Cardiac muscle cell (in vitro differentiated cells and primary cell): ENCODE results near the gene PRKG1. TPM values are rescaled to one million over a fixed set of nuclear protein-coding genes. Genes with fewer than 3 reads are reported as not detected.

Source experiments
- DNase-seq, 2 donors: peaks; one replicate each; pipeline versions ENCODE4 v3.0.0 to v3.0.0-alpha.2; 2010 to 2017; ENCODE audit warnings: low read depth in 1 of 2, low spot score in 1 of 2
- H3K27ac ChIP-seq: fragments of 200-600 bp; sonication (generic); 2 replicates; pipeline ENCODE4 v1.5.1; 2016
- H3K27me3 ChIP-seq: fragments of 200-600 bp; sonication (generic); 2 replicates; pipeline ENCODE4 v1.6.0; 2016; ENCODE audit warnings: control low read depth
- H3K36me3 ChIP-seq: fragments of 200-600 bp; sonication (generic); 2 replicates; pipeline ENCODE4 v1.5.1; 2016; ENCODE audit warnings: control low read depth
- H3K4me1 ChIP-seq: fragments of 200-600 bp; sonication (generic); 2 replicates; pipeline ENCODE4 v1.8.1; 2017; ENCODE audit warnings: low read depth, mild to moderate bottlenecking, mixed run types
- H3K4me3 ChIP-seq: fragments of 200-600 bp; sonication (generic); 2 replicates; pipeline ENCODE4 v1.5.1; 2016; ENCODE audit warnings: mild to moderate bottlenecking
- H3K9me3 ChIP-seq: fragments of 200-600 bp; sonication (generic); 2 replicates; pipeline ENCODE4 v1.5.1; 2017; ENCODE audit warnings: low read depth, mild to moderate bottlenecking, control low read depth
- CTCF ChIP-seq: IDR thresholded peaks from 2 replicates; pipeline ENCODE4 v1.5.1; 2012; ENCODE audit warnings: low read depth, mild to moderate bottlenecking, low read length
- polyA plus RNA-seq: library from polyadenylated mRNA; unstranded; fragments of >200 nt; fragmentation: Nextera tagmentation; extraction: Ambion mirVana; gene quantifications from 2 replicates; pipeline ENCODE4 v1.2.1, GENCODE V29; 2016
- total RNA-seq: library from RNA; depleted of rRNA; stranded (reverse); fragments of >200 nt; gene quantifications from 2 replicates; pipeline ENCODE4 v1.2.3, GENCODE V29; 2016

The PRKG1 gene
- total and polyA plus RNA-seq, 2 experiments from 2014 or later, result 2.9 to 13.3 TPM

DNA sequence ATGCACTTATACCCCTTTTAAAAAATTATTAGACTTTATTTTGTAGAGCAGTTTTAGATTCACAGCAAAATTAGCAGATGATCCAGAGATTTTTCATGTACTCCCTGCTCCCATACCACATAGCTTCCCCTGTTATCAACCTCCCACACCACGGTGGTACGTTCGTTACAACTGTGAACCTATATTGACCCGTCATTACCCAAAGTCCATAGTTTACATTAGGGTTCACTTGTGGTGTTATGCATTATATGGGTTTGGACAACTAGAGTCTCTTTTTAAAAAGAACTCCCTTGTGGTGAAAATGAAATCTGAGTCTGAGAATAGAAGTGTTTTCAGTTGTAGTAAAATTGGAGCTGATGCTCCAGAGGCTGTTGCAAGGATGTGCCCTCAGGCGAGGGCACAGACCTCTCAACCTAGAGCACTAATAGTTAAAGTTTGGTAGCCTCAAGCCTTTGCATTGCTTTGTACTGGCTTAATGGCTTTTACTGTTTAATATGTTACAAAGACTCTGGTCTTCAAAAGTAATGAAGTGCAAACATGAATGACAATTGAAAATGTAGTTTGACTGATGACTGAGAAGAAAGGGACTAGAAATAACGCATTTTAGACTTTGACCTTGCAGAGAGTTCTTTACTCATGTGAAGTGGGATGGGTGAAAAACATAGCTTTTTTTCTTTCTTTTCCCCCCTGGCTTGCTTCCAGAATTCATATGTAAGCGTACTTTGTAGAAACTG, 655.7 kb downstream of the PRKG1 start:
- H3K36me3 ChIP-seq, result no peaks in the 10 kb centered on the region
- H3K27me3 ChIP-seq, result no peaks in the 10 kb centered on the region
- no peaks in the 10 kb centered on the region for H3K4me1 ChIP-seq
- H3K27ac ChIP-seq, result no peak overlapping the region
- H3K4me3 ChIP-seq, result no peak overlapping the region
- no peak for TF ChIP-seq CTCF
- H3K9me3 ChIP-seq, result no peaks in the 10 kb centered on the region
- DNase-seq, result no peak

DNA sequence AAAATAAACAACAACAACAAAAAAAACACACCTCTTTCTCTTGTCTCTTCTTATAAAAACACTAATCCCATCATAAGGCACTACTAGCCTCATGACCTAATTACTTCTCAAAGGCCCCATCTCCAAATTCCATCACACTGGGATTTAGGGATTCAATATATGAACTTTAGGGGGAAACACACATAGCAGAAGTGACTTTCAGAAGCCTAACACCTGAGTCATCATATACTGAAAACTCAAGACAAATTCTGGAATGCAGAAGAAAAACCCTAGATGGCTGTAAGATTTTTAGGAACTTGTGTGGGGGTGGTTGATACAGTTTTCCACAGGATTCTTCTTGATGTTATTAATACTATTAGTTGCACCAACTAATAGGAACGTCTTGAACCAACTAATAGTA, 658.8 kb downstream of the PRKG1 start:
- H3K4me1 ChIP-seq, result no peaks in the 10 kb centered on the region
- H3K27ac ChIP-seq, result no peak overlapping the region
- TF ChIP-seq CTCF, result no peak
- H3K36me3 ChIP-seq, result no peaks in the 10 kb centered on the region
- H3K9me3 ChIP-seq, result no peaks in the 10 kb centered on the region
- H3K27me3 ChIP-seq, result no peaks in the 10 kb centered on the region
- no peak overlapping the region for H3K4me3 ChIP-seq
- DNase-seq, result peak in 1 of 2 donors; percentile 24

DNA sequence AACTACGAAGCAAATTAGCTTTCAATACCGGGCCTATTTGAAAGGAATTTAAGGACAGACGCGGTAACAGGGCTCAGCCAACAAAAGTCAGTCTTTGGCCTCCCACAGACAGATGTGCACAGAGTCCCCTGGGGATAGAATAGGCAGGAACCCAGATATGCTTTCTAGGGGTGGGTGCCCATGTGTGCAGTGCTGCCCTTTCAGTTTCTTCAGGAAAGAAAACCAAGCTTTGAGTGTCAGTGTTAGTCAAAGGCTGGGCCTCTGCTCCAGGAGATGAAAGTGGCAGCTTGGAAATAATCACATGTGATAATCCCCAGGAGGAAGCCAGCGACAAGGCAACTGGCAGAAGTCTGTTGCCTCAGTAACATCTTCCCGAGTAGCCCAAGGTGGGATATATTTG, 668.9 kb downstream of the PRKG1 start:
- no peaks in the 10 kb centered on the region for H3K27me3 ChIP-seq
- H3K36me3 ChIP-seq, result no peaks in the 10 kb centered on the region
- DNase-seq, result peak in 1 of 2 donors; percentile 18
- no peaks in the 10 kb centered on the region for H3K4me1 ChIP-seq
- no peak overlapping the region for H3K27ac ChIP-seq
- no peak for TF ChIP-seq CTCF
- no peak overlapping the region for H3K4me3 ChIP-seq
- H3K9me3 ChIP-seq, result no peaks in the 10 kb centered on the region

DNA sequence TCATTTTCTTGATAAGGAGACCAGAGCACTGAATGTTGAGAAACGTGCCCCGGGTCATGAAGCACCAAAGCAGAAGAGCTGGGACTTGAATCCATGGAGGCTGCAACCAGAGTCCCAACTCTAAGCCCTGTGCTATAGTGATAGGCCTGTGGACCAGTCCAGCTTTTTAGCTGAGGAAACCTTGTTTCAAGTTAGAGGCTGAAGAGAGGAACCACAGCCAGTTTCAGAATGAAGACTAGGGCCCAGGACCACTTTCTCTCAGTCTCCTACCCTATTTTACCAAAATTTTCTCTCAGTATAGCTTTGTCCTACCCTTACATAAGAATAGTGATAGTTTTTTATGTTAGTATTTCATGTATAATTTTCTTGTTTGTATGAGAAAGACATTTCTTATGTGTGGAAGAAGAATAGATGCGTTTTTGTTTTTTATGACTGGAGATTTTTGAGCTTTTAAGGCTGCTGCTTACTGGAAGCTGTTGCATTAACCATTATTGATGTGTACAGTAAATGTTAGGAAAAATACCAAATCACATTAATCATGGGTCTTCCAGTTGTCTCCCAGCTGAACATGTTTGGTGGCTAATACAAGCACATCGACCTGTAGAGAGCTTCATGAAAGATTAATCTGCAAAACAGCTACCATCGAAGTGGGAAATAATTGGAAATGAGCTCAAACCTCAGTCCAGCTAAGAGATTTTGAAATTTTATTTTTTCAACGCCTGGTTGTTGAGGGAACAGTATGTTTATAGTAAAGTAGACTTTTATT, 670.1 kb downstream of the PRKG1 start:
- Histone ChIP-seq H3K4me3 (no peak overlapping the region), H3K36me3 (no peaks in the 10 kb centered on the region), H3K27ac (no peak overlapping the region), H3K9me3 (no peaks in the 10 kb centered on the region), H3K27me3 (no peaks in the 10 kb centered on the region), H3K4me1 (no peaks in the 10 kb centered on the region)
- TF ChIP-seq CTCF, result no peak
- no peak for DNase-seq

GRCh38 chr10:51745397-51745796, 671.1 kb downstream of the PRKG1 start:
- no peaks in the 10 kb centered on the region for H3K4me1 ChIP-seq
- H3K27ac ChIP-seq, result no peak overlapping the region
- no peak for DNase-seq
- H3K4me3 ChIP-seq, result no peak overlapping the region
- H3K9me3 ChIP-seq, result no peaks in the 10 kb centered on the region
- no peaks in the 10 kb centered on the region for H3K27me3 ChIP-seq
- no peak for TF ChIP-seq CTCF
- H3K36me3 ChIP-seq, result no peaks in the 10 kb centered on the region
